LNCAP (cell line): Measurements from ENCODE around the gene KHDC3L.

Source experiments
- CTCF ChIP-seq: fragments of 450-650 bp; IDR thresholded peaks from 2 replicates; pipeline ENCODE4 v1.5.1; 2017; ENCODE audit warnings: mild to moderate bottlenecking

Gene KHDC3L

GRCh38 chr6:73413102-73413501, 50.6 kb downstream of the KHDC3L start:
- TF ChIP-seq CTCF: no peak
